Measurements from ENCODE around the gene SLC8A3.

SLC8A3 gene

DNA sequence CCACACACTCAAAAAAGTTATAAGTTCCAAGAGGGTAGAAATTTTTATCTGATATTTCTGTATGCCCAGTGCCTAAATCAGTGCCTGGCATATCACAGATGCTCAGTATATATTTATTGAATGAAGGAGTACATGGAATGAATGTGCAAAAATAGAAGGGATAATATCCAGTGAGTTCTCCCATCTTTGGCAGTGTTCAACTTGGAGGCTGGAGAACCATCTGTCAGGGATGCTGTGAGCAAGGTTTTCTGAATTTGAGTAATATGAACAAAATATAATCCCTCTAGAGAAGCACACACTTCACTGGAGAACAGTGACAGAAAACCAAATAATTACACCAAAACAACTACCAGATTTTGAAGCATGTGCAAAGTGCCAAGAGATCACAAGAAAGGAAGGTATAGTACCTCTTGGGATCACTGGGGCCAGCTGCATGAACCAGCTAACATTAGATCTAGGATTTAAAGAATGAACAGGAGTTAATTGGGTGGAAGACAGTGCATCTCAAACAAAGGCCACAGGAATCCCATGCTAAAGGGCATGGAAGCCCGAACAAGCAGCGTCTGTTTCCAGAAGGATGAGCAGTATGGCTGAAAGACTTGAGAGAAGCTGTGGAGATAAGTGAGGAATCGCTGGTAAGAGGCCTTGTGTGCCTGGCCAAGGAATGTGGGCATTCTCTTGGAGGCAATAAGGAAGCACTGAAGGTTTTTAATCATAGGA, 11.5 kb downstream of the SLC8A3 start:
- TF ChIP-seq, protein P1, sequence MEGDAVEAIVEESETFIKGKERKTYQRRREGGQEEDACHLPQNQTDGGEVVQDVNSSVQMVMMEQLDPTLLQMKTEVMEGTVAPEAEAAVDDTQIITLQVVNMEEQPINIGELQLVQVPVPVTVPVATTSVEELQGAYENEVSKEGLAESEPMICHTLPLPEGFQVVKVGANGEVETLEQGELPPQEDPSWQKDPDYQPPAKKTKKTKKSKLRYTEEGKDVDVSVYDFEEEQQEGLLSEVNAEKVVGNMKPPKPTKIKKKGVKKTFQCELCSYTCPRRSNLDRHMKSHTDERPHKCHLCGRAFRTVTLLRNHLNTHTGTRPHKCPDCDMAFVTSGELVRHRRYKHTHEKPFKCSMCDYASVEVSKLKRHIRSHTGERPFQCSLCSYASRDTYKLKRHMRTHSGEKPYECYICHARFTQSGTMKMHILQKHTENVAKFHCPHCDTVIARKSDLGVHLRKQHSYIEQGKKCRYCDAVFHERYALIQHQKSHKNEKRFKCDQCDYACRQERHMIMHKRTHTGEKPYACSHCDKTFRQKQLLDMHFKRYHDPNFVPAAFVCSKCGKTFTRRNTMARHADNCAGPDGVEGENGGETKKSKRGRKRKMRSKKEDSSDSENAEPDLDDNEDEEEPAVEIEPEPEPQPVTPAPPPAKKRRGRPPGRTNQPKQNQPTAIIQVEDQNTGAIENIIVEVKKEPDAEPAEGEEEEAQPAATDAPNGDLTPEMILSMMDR (IDR thresholded peaks at IDR 0.05; ENCODE audit: low read length, missing control alignments), result no peak
- DNase-seq (ENCODE audit: low read depth), result no peak
- H3K4me3 ChIP-seq (replicated peaks; ENCODE audit: low read depth, low read length), result no peak overlapping the region

DNA sequence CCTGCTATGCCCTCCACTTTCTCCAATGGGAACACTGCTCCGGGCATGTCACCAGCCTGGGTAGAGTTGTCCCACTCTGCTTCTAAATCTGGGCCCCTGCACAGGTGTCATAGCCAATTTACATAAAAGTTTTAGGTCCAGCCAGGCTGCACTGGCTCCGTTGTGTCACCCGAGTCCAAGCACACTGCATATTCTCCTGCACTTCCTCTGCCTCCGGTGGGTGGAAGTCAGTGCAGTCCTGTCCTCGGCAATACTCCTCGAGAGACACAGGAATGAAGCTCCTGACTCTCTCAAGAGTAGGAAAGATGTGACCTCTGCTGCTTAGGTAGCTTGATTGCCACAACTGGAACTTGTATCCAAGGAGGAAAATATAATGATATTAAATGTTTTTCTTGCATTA, 15.2 kb downstream of the SLC8A3 start:
- no peak overlapping the region for H3K4me3 ChIP-seq (replicated peaks; ENCODE audit: low read depth, low read length)
- TF ChIP-seq, protein P1 (IDR thresholded peaks at IDR 0.05; ENCODE audit: low read length, missing control alignments), result no peak
- DNase-seq (ENCODE audit: low read depth), result no peak

DNA sequence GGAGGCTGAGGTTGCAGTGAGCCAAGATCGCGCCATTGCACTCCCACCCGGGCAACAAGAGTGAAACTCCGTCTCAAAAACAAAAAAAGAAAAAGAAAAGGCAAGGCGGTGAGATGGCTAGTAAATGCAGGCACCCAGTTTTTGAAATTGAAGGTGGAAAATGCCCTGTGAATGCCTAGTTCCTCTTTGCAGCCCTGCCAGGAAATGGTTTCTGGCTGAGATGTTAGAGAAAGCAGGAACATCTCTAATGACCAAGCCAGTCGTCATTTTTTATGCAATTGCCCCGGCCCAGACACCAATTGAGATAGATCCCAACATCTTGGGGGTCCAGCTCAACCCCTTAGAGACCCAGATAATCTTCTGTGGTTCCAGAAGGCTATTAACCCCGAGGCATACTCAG, 17.0 kb downstream of the SLC8A3 start:
- TF ChIP-seq, protein P1 (IDR thresholded peaks at IDR 0.05; ENCODE audit: low read length, missing control alignments), result no peak
- H3K4me3 ChIP-seq (replicated peaks; ENCODE audit: low read depth, low read length), result no peak overlapping the region
- DNase-seq (ENCODE audit: low read depth), result no peak

DNA sequence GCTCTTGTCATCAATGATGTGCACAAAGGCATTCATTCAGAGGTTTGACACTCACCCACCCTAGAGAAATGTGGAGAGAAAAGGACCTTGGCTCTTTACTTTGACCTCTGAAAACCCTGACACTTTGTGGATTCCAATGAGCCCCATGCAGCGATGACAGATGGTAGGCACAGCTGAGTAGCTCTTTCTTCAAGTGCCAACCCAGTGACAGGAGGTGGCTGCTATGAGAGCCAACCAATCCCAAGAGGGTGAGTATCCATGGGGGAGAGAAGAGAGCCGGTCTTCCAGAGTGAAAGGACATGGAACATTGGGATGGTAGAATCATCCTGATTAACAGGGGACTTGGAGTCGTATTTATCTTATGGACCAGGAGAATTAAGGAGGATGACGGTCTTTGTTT, 17.8 kb downstream of the SLC8A3 start:
- TF ChIP-seq, protein P1 (IDR thresholded peaks at IDR 0.05; ENCODE audit: low read length, missing control alignments), result no peak
- no peak for DNase-seq (ENCODE audit: low read depth)
- H3K4me3 ChIP-seq (replicated peaks; ENCODE audit: low read depth, low read length), result no peak overlapping the region

DNA sequence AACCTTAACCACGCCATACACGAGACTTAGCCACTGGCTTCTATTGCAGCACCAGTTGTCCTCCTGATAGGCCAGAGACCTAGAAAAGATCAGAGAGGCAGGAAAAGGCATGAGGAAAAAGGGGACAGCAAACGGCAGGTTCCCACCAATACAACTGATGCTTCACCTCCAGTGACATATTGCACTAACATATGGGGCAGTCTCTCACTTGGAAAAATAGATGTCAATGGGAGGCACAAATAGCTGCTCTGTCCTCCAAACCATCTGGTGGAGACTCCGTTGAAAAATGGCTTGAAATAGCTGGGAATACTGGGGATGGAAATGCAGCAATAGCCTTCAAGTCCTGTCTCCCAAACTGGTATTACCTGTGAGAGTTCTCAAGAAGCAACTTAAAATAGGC, 20.3 kb downstream of the SLC8A3 start:
- H3K4me3 ChIP-seq (replicated peaks; ENCODE audit: low read depth, low read length), result no peak overlapping the region
- DNase-seq (ENCODE audit: low read depth), result no peak

DNA sequence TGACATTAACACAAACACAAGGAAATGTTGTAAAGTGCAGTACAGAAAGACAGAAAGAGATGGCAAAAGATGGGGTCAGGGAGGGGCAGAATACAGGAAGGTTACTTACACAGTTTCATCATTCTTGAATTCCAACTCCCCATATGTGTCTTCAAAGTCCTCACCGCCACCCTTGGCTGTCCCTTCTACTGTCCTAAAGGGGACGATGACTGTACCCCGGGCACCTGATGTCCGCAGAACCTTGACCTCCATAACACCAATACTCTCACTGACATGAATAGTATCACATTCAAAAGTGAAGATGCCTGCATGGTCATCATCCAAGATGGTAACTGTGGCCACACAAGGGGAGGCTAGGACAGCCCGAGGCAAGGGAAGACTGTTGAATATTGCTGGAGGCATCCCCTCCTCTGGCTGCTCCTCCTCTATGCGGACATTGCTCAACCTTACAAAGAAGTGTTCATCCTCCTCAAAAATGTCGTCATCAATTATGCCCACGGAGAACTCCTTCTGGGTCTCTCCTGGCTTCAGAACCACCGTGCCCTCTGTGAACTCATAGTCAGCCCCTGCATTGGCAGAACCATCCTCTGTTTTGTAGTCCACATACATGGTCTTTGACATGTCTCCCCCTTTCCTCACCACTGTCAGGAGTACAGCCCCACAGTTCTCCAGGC, 22.1 kb downstream of the SLC8A3 start:
- H3K4me3 ChIP-seq (replicated peaks; ENCODE audit: low read depth, low read length), result no peak overlapping the region
- DNase-seq (ENCODE audit: low read depth), result no peak
- TF ChIP-seq, protein P1 (IDR thresholded peaks at IDR 0.05; ENCODE audit: low read length, missing control alignments), result no peak

More for the DNA sequence above, 20.3 kb downstream of the SLC8A3 start:
- TF ChIP-seq, protein P1 (IDR thresholded peaks at IDR 0.05; ENCODE audit: low read length, missing control alignments), result no peak

All from fibroblast of pulmonary artery (primary cell).